ENCODE measurements around the gene BIRC5. TPM values are rescaled to one million over a fixed set of nuclear protein-coding genes. Genes with fewer than 3 reads are reported as not detected.
A peak's percentile ranks its signal among the peaks of the same experiment; 100 is the strongest.

Gene BIRC5
- total RNA-seq, 1 experiment from 2014 or later, result 140 TPM

- Histone ChIP-seq H2AFZ (ENCODE audit: low read depth, low read length, poor library complexity, severe bottlenecking) (no peak overlapping the region), H4K20me1 (ENCODE audit: insufficient read depth) (no peaks in the 10 kb centered on the region), H3K9ac (ENCODE audit: low read length) (no peak overlapping the region), H3K36me3 (ENCODE audit: control insufficient read depth in 1 of 2, insufficient read depth in 2 of 2, low read length in 2 of 2) (peaks cover 9 to 16% of the 10 kb centered on the region in 2 experiments; a peak in 3 of 4 replicates), H3K4me1 (ENCODE audit: control insufficient read depth in 1 of 2, insufficient read depth in 2 of 2, low read length in 2 of 2) (peaks cover 4 to 5% of the 10 kb centered on the region in 2 experiments), H3K4me2 (ENCODE audit: low read length) (no peak overlapping the region), H3K9me3 (ENCODE audit: control insufficient read depth in 1 of 2, insufficient read depth in 1 of 2, low read depth in 1 of 2, low read length in 2 of 2) (no peaks in the 10 kb centered on the region), H3K9me2 (ENCODE audit: insufficient read depth) (no peaks in the 10 kb centered on the region), H3K27me3 (ENCODE audit: insufficient read depth, low read length) (no peaks in the 10 kb centered on the region), H3K27ac (ENCODE audit: low read depth, low read length) (no peak overlapping the region), H3K79me2 (ENCODE audit: insufficient read depth, low read length) (peaks cover 13% of the 10 kb centered on the region), H3K4me3 (replicated peaks in 1 of 2; ENCODE audit: low read depth in 1 of 2, low read length in 2 of 2) (no peak overlapping the region)
- TF ChIP-seq ZNF274 (IDR thresholded peaks at IDR 0.05; ENCODE audit: low read depth, low read length) (no peak), POLR2A (IDR thresholded peaks at IDR 0.05; ENCODE audit: borderline replicate concordance, extremely low read depth, insufficient read depth, insufficient read length) (no peak), POLR2AphosphoS5 (IDR thresholded peaks at IDR 0.05; ENCODE audit: low read depth, low read length) (0 out of 2 replicates have a peak, but pooled peaks have one; percentile 8)
- no peak for ATAC-seq
- ChIA-PET POLR2A (interaction anchor here (1.6 kb wide), 1 partner anchor 18 kb away, joined by 4 read pairs; the partner anchor contains the start of genes AFMID and TK1), RAD21 (ENCODE audit: low non-redundant PET in 1 of 2, low total read pairs in 2 of 2, uncharacterized antibody in 2 of 2, unreplicated experiment in 2 of 2) (no interaction called here), CTCF (no interaction called here)
- no TSS peak for BruUV-seq (replicated peaks)
- intact Hi-C loops (cut with micrococcal nuclease), result no loop called here
- no peak for DNase-seq (ENCODE audit: low read depth, low spot score)
These were observed 9.5 kb upstream of the BIRC5 start for GRCh38 chr17:78204387-78205123.

DNA sequence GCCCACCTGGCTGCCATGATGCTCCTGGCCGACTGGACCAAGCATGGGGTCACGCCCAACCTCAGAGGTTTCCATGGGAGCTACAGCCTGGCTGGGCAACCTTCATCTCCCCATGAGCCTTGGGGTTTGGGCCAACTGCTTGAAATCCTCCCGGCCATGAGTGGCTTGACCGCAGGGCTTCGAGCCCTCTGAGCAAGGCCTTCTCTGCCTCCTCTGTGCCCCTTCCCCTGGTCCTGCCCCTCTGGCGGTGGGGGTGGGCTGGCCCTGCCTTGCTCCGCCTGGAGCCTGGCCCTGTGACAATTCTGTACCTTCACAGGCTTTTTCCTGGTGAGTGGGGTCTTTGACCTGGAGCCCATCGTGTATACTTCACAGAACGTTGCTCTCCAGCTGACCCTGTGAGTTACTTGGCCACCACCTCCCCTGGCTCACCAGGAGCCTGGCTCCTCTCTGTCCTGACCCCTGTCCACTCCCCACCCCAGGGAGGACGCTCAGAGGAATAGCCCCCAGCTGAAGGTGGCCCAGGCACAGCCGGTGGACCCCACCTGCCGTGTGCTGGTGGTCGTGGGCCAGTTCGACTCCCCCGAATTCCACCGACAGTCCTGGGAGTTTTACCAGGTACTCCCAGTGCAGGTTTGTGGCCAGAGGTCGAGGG is 8.8 kb upstream of the BIRC5 start:
- H2AFZ ChIP-seq (ENCODE audit: low read depth, low read length, poor library complexity, severe bottlenecking), result no peak overlapping the region
- H4K20me1 ChIP-seq (ENCODE audit: insufficient read depth), result no peaks in the 10 kb centered on the region
- H3K79me2 ChIP-seq (ENCODE audit: insufficient read depth, low read length), result peaks cover 6% of the 10 kb centered on the region
- intact Hi-C loops (cut with micrococcal nuclease), result no loop called here
- ChIA-PET RAD21 (ENCODE audit: low non-redundant PET in 1 of 2, low total read pairs in 2 of 2, uncharacterized antibody in 2 of 2, unreplicated experiment in 2 of 2) (no interaction called here), CTCF (interaction anchor here (1.6 kb wide), 1 partner anchor 18 kb away, joined by 4 read pairs; the partner anchor contains the start of genes AFMID and TK1), POLR2A (interaction anchor here (1.5 to 1.6 kb wide), 2 partner anchors 18 to 19 kb away, joined by 4 to 6 read pairs; partner anchors contain the start of genes AFMID and TK1)
- H3K27me3 ChIP-seq (ENCODE audit: insufficient read depth, low read length), result no peaks in the 10 kb centered on the region
- H3K9ac ChIP-seq (ENCODE audit: low read length), result no peak overlapping the region
- ATAC-seq (no peak), DNase-seq (ENCODE audit: low read depth, low spot score) (no peak)
- no peaks in the 10 kb centered on the region for H3K4me1 ChIP-seq (ENCODE audit: control insufficient read depth in 1 of 2, insufficient read depth in 2 of 2, low read length in 2 of 2)
- H3K9me3 ChIP-seq (ENCODE audit: control insufficient read depth in 1 of 2, insufficient read depth in 1 of 2, low read depth in 1 of 2, low read length in 2 of 2), result no peaks in the 10 kb centered on the region
- no peak overlapping the region for H3K4me2 ChIP-seq (ENCODE audit: low read length)
- H3K4me3 ChIP-seq (replicated peaks in 1 of 2; ENCODE audit: low read depth in 1 of 2, low read length in 2 of 2), result no peak overlapping the region
- H3K27ac ChIP-seq (ENCODE audit: low read depth, low read length), result no peak overlapping the region
- BruUV-seq (replicated peaks), result no TSS peak
- H3K36me3 ChIP-seq (ENCODE audit: control insufficient read depth in 1 of 2, insufficient read depth in 2 of 2, low read length in 2 of 2), result peaks cover 9 to 16% of the 10 kb centered on the region in 2 experiments; a peak in 3 of 4 replicates
- no peaks in the 10 kb centered on the region for H3K9me2 ChIP-seq (ENCODE audit: insufficient read depth)
- no peak for TF ChIP-seq SP1 (IDR thresholded peaks at IDR 0.05; ENCODE audit: low read depth)
- no peak for TF ChIP-seq TCF7L2 (IDR thresholded peaks at IDR 0.05; ENCODE audit: borderline replicate concordance, extremely low read depth, insufficient read depth, insufficient read length)
- TF ChIP-seq CBX3 (IDR thresholded peaks at IDR 0.05; ENCODE audit: low read depth), result no peak
- no peak for TF ChIP-seq EZH2phosphoT487 (IDR thresholded peaks at IDR 0.05; ENCODE audit: borderline replicate concordance)
- TF ChIP-seq, protein P1, sequence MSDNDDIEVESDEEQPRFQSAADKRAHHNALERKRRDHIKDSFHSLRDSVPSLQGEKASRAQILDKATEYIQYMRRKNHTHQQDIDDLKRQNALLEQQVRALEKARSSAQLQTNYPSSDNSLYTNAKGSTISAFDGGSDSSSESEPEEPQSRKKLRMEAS (IDR thresholded peaks at IDR 0.05), result no peak
- no peak for TF ChIP-seq CTCF (IDR thresholded peaks at IDR 0.05 in 2 of 3, conservative IDR thresholded peaks at IDR 0.05 in 1 of 3; ENCODE audit: borderline replicate concordance in 1 of 3, insufficient read depth in 1 of 3, low read depth in 2 of 3, low read length in 2 of 3)
- TF ChIP-seq, protein P2, sequence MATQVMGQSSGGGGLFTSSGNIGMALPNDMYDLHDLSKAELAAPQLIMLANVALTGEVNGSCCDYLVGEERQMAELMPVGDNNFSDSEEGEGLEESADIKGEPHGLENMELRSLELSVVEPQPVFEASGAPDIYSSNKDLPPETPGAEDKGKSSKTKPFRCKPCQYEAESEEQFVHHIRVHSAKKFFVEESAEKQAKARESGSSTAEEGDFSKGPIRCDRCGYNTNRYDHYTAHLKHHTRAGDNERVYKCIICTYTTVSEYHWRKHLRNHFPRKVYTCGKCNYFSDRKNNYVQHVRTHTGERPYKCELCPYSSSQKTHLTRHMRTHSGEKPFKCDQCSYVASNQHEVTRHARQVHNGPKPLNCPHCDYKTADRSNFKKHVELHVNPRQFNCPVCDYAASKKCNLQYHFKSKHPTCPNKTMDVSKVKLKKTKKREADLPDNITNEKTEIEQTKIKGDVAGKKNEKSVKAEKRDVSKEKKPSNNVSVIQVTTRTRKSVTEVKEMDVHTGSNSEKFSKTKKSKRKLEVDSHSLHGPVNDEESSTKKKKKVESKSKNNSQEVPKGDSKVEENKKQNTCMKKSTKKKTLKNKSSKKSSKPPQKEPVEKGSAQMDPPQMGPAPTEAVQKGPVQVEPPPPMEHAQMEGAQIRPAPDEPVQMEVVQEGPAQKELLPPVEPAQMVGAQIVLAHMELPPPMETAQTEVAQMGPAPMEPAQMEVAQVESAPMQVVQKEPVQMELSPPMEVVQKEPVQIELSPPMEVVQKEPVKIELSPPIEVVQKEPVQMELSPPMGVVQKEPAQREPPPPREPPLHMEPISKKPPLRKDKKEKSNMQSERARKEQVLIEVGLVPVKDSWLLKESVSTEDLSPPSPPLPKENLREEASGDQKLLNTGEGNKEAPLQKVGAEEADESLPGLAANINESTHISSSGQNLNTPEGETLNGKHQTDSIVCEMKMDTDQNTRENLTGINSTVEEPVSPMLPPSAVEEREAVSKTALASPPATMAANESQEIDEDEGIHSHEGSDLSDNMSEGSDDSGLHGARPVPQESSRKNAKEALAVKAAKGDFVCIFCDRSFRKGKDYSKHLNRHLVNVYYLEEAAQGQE (IDR thresholded peaks at IDR 0.05; ENCODE audit: low read depth), result no peak
- TF ChIP-seq POLR2A (IDR thresholded peaks at IDR 0.05; ENCODE audit: borderline replicate concordance, extremely low read depth, insufficient read depth, insufficient read length), result no peak
- no peak for TF ChIP-seq RAD21 (IDR thresholded peaks at IDR 0.05; ENCODE audit: low read depth)
- no peak for TF ChIP-seq CEBPB (IDR thresholded peaks at IDR 0.05; ENCODE audit: low read depth)

Data from HCT116 (cell line).